GM19099 (cell line): ENCODE measurements around the gene CYB5A.

Experiments used
- POLR2A ChIP-seq: IDR thresholded peaks from 3 replicates; pipeline ENCODE4 v1.6.1; 2011; ENCODE audit warnings: low read depth; ENCODE audit not compliant: insufficient read length; ENCODE audit errors: extremely low read depth

CYB5A gene

GRCh38 chr18:74244554-74244953 lies 47.2 kb downstream of the CYB5A start:
- no peak for TF ChIP-seq POLR2A

GRCh38 chr18:74243127-74243526 lies 48.6 kb downstream of the CYB5A start:
- no peak for TF ChIP-seq POLR2A

GRCh38 chr18:74242438-74243096 lies 49.2 kb downstream of the CYB5A start:
- no peak for TF ChIP-seq POLR2A

GRCh38 chr18:74241970-74242369 lies 49.8 kb downstream of the CYB5A start:
- no peak for TF ChIP-seq POLR2A

GRCh38 chr18:74241426-74241825 lies 50.3 kb downstream of the CYB5A start:
- TF ChIP-seq POLR2A, result no peak

GRCh38 chr18:74239567-74239966 lies 52.2 kb downstream of the CYB5A start:
- TF ChIP-seq POLR2A, result no peak

- TF ChIP-seq POLR2A, result no peak
Measured at GRCh38 chr18:74234326-74235171, 57.2 kb downstream of the CYB5A start.

GRCh38 chr18:74233933-74234325 lies 57.8 kb downstream of the CYB5A start:
- no peak for TF ChIP-seq POLR2A

- TF ChIP-seq POLR2A, result no peak
Measured at GRCh38 chr18:74230922-74231714, 60.6 kb downstream of the CYB5A start.

- no peak for TF ChIP-seq POLR2A
Measured at GRCh38 chr18:74229891-74230290, 61.9 kb downstream of the CYB5A start.

- TF ChIP-seq POLR2A, result no peak
Measured at GRCh38 chr18:74229005-74229404, 62.8 kb downstream of the CYB5A start.

GRCh38 chr18:74228312-74228711 lies 63.5 kb downstream of the CYB5A start:
- TF ChIP-seq POLR2A, result no peak

GRCh38 chr18:74226666-74227065 lies 65.1 kb downstream of the CYB5A start:
- TF ChIP-seq POLR2A, result no peak

GRCh38 chr18:74226156-74226555 lies 65.6 kb downstream of the CYB5A start:
- TF ChIP-seq POLR2A, result no peak

- no peak for TF ChIP-seq POLR2A
Measured at GRCh38 chr18:74225193-74225840, 66.4 kb downstream of the CYB5A start.

- no peak for TF ChIP-seq POLR2A
Measured at GRCh38 chr18:74222710-74223494, 68.9 kb downstream of the CYB5A start.
